ENCODE results near the gene CFAP298. TPM values are rescaled to one million over a fixed set of nuclear protein-coding genes. Genes with fewer than 3 reads are reported as not detected.

The CFAP298 gene
- total and polyA plus RNA-seq, 10 of the 15 experiments (the other 5 are each of a cell fraction or from before 2014, with no cell fraction given): 9.5 to 79.1 (median 30.2) TPM

DNA sequence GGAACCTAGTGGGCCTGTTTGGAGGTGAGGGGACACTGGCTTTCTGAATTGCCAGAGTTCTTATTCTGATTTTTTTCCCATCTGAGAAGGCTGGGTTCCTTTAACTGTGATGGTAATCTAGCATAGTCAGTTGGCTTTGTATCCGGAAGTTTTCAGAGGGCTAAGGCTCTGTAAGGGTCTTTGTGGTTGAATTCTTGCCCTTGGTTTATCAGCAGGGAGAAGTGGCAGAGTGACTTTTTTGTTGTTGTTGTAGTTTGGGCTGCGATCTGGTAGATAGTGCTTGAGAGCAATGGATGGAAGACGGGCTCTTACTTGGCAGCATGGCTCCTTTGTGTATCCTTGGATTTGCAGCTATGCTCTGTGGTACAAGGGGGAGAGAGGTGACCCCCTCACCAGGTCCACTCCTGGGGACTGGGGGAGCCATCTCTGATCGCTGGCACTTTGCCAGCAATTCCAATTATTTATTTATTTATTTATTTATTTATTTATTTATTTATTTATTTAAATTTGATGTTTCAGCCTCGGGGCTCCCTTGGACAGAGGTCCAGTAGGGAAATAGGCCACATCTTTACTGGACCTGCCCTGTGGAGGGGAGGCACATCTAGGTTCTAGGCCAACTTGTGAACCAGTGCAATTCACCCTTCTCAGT lies 45.3 kb downstream of the CFAP298 start:
- intact Hi-C loops (cut with micrococcal nuclease; ENCODE audit: unreplicated experiment) (loop anchor here (10.0 kb wide), 1 partner anchor 162 kb away; no protein-coding TSS in a partner anchor), in situ Hi-C loops (cut with MboI) (no loop called here)
- Histone ChIP-seq H2AFZ (ENCODE audit: control insufficient read depth, low read depth, low read length) (no peak overlapping the region), H3K4me2 (ENCODE audit: control insufficient read depth, insufficient read depth) (no peak overlapping the region), H3K9me3 (replicated peaks; ENCODE audit: control insufficient read depth, insufficient read depth, low read length) (peaks cover 1% of the 10 kb centered on the region; the same call in 1 of the 3 replicates), H3K27me3 (replicated peaks in 1 of 2; ENCODE audit: control insufficient read depth in 2 of 2, insufficient read depth in 2 of 2, low read length in 1 of 2) (peaks cover 2 to 3% of the 10 kb centered on the region in 2 experiments; a peak in 1 of 4 replicates), H4K20me1 (ENCODE audit: control insufficient read depth, insufficient read depth) (no peaks in the 10 kb centered on the region), H3K27ac (ENCODE audit: control insufficient read depth, insufficient read depth) (no peak overlapping the region), H3K4me3 (no peak overlapping the region), H3K79me2 (ENCODE audit: control insufficient read depth, insufficient read depth, low read length) (no peaks in the 10 kb centered on the region), H3K4me1 (ENCODE audit: control insufficient read depth, insufficient read depth, low read length) (no peaks in the 10 kb centered on the region; the same call in 1 of the 2 replicates), H3K9ac (ENCODE audit: control insufficient read depth, insufficient read depth, low read length) (no peak overlapping the region), H3K36me3 (ENCODE audit: control insufficient read depth in 2 of 2, insufficient read depth in 2 of 2, low read length in 1 of 2) (no peaks in the 10 kb centered on the region)
- ChIA-PET RAD21 (ENCODE audit: unreplicated experiment) (no interaction called here), CTCF (interaction anchor here (0.7 to 3.1 kb wide), 2 partner anchors 163 kb away, joined by 3 to 34 read pairs; no protein-coding TSS in a partner anchor), SMC1A (ENCODE audit: uncharacterized antibody, unreplicated experiment) (no interaction called here), POLR2A (no interaction called here)
- no peak for ATAC-seq
- BruUV-seq (replicated peaks): no TSS peak
- 42% methylated on average over 5 of the region's 5 CpGs for WGBS (ENCODE audit: insufficient coverage, insufficient replicate concordance, low lambda C conversion rate, missing lambda C conversion rate)
- no peak for DNase-seq (ENCODE audit: low read depth, low spot score)
- no peak for FAIRE-seq
- TF ChIP-seq SP1 (IDR thresholded peaks at IDR 0.05; ENCODE audit: low read depth, low read length) (no peak), GATAD2B (conservative IDR thresholded peaks at IDR 0.05; ENCODE audit: low read depth) (no peak), SMAD5 (IDR thresholded peaks at IDR 0.05; ENCODE audit: low read depth) (no peak), RELA (IDR thresholded peaks at IDR 0.05; ENCODE audit: borderline replicate concordance, partially characterized antibody) (no peak), RAD21 (IDR thresholded peaks at IDR 0.05; ENCODE audit: insufficient read depth, low read depth, low read length) (no peak), STAT1 (conservative IDR thresholded peaks at IDR 0.05) (no peak), MTA3 (IDR thresholded peaks at IDR 0.05; ENCODE audit: borderline replicate concordance, low read length) (no peak), MTA2 (IDR thresholded peaks at IDR 0.05; ENCODE audit: low read depth) (no peak), CBX5 (IDR thresholded peaks at IDR 0.05; ENCODE audit: low read depth) (no peak), EGR1 (IDR thresholded peaks at IDR 0.05; ENCODE audit: borderline replicate concordance in 1 of 2, low read depth in 2 of 2, low read length in 2 of 2) (no peak), BACH1 (IDR thresholded peaks at IDR 0.05; ENCODE audit: borderline replicate concordance) (no peak), RFX5 (IDR thresholded peaks at IDR 0.05; ENCODE audit: low read depth, low read length) (no peak), BHLHE40 (IDR thresholded peaks at IDR 0.05; ENCODE audit: borderline replicate concordance in 1 of 2, low read depth in 2 of 2, low read length in 1 of 2) (no peak), CBFB (IDR thresholded peaks at IDR 0.05; ENCODE audit: low read depth) (no peak)
- TF ChIP-seq, protein P1, sequence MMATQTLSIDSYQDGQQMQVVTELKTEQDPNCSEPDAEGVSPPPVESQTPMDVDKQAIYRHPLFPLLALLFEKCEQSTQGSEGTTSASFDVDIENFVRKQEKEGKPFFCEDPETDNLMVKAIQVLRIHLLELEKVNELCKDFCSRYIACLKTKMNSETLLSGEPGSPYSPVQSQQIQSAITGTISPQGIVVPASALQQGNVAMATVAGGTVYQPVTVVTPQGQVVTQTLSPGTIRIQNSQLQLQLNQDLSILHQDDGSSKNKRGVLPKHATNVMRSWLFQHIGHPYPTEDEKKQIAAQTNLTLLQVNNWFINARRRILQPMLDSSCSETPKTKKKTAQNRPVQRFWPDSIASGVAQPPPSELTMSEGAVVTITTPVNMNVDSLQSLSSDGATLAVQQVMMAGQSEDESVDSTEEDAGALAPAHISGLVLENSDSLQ (IDR thresholded peaks at IDR 0.05): no peak
- TF ChIP-seq, protein P2, sequence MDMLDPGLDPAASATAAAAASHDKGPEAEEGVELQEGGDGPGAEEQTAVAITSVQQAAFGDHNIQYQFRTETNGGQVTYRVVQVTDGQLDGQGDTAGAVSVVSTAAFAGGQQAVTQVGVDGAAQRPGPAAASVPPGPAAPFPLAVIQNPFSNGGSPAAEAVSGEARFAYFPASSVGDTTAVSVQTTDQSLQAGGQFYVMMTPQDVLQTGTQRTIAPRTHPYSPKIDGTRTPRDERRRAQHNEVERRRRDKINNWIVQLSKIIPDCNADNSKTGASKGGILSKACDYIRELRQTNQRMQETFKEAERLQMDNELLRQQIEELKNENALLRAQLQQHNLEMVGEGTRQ (IDR thresholded peaks at IDR 0.05; ENCODE audit: borderline replicate concordance, low read depth, low read length): no peak
- TF ChIP-seq, protein P3, sequence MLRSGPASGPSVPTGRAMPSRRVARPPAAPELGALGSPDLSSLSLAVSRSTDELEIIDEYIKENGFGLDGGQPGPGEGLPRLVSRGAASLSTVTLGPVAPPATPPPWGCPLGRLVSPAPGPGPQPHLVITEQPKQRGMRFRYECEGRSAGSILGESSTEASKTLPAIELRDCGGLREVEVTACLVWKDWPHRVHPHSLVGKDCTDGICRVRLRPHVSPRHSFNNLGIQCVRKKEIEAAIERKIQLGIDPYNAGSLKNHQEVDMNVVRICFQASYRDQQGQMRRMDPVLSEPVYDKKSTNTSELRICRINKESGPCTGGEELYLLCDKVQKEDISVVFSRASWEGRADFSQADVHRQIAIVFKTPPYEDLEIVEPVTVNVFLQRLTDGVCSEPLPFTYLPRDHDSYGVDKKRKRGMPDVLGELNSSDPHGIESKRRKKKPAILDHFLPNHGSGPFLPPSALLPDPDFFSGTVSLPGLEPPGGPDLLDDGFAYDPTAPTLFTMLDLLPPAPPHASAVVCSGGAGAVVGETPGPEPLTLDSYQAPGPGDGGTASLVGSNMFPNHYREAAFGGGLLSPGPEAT (IDR thresholded peaks at IDR 0.05; ENCODE audit: low read depth): no peak
